GM13977 (cell line): ENCODE results near the gene EZH1.

Source experiments
- DNase-seq: peaks from one replicate; pipeline ENCODE4 v3.0.0; 2012; ENCODE audit warnings: low spot score
- in situ Hi-C: fragments of 300-500 bp; cut with MboI; formaldehyde crosslinking; loops from one replicate; pipeline ENCODE4 v1.12.0; 2022; ENCODE audit warnings: low sequenced_read_pairs, low pct_unique_long_range_greater_than_20kb, mixed read lengths, inconsistent platforms; ENCODE audit not compliant: unreplicated experiment
- TF ChIP-seq, protein P1 (sequence below): IDR thresholded peaks from 2 replicates; pipeline ENCODE4 v1.5.1; 2012; ENCODE audit warnings: mild to moderate bottlenecking, control low read depth; ENCODE audit not compliant: insufficient read depth; ENCODE audit errors: extremely low read depth, missing control alignments

EZH1 gene

DNA sequence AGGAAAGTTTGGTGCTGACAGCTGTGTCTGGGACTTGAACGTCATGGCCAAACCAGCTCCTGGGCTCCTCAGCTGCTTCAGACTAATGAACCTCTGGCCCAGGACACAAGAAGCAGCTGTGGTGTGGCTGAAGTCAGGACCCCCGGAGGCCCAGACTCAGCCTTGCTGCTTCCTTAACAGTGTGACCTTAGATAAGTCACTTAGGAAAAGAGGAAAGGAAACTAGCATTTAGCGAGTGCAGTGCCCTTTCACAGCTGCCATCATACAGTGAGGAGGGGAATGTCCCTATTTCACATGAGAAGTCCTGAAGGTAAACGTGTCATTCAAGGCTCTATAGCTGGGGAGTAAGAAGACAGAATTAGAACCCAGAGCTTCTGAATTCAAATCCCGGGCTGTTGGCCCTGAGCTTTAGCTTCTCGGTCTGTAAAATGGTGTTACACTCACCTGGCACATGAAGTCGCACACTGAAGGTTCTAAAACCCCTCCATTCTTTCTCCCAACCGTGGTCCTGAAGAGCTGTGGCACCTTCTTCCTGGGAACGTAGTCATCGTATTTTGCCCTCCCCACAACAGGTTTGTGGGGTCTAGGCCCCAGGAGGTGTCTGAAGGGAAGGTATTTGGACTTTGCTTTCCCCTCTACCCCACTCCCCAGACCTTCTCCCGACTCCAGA lies 15.3 kb upstream of the EZH1 start:
- peak; percentile 56 for DNase-seq
- in situ Hi-C loops, result loop anchor here (5.0 to 10.0 kb wide), 2 partner anchors 38 to 185 kb away; partner anchors contain the start of gene PSMC3IP
- TF ChIP-seq, protein P1, sequence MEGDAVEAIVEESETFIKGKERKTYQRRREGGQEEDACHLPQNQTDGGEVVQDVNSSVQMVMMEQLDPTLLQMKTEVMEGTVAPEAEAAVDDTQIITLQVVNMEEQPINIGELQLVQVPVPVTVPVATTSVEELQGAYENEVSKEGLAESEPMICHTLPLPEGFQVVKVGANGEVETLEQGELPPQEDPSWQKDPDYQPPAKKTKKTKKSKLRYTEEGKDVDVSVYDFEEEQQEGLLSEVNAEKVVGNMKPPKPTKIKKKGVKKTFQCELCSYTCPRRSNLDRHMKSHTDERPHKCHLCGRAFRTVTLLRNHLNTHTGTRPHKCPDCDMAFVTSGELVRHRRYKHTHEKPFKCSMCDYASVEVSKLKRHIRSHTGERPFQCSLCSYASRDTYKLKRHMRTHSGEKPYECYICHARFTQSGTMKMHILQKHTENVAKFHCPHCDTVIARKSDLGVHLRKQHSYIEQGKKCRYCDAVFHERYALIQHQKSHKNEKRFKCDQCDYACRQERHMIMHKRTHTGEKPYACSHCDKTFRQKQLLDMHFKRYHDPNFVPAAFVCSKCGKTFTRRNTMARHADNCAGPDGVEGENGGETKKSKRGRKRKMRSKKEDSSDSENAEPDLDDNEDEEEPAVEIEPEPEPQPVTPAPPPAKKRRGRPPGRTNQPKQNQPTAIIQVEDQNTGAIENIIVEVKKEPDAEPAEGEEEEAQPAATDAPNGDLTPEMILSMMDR, result no peak

DNA sequence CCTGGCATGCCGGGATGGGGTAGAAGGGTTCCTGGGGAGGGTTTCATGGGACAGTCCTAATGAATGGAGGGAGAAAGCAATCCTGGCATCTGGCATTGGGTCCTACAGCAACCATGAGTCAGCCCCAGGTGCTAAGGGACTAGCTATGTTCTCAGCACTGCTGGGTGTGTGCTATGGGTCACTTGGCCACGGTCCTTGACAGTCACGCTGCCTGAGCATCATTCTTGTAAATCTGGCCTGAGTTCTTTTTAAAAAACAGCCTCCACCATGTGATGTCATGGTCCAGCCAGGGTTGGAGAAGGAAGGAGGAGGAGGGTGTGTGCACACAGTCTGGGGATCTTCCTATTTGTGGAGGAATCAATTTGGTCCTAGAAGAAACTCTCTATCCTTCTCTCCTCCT lies 9.9 kb upstream of the EZH1 start:
- TF ChIP-seq, protein P1, result no peak
- no peak for DNase-seq
- in situ Hi-C loops, result loop anchor here (5.0 kb wide), 1 partner anchor 32 kb away; no protein-coding TSS in a partner anchor

DNA sequence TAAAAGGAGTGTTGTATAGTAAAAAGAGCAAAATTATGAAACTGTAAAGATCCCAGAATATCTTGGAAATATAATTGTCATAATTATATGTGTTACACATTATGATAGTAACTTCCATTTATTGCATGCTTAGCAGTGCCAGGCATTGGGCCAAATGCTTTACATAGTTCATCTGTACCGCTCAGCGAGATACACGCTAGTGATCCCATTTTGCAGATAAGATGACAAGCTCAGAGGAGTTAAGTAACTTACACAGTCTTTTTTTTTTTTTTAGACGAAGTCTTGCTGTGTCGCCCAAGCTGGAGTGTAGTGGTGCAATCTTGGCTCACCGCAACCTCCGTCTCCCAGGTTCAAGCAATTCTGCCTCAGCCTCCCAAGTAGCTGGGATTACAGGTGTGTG lies 6.8 kb upstream of the EZH1 start:
- no peak for DNase-seq
- TF ChIP-seq, protein P1, result no peak
- in situ Hi-C loops, result no loop called here

DNA sequence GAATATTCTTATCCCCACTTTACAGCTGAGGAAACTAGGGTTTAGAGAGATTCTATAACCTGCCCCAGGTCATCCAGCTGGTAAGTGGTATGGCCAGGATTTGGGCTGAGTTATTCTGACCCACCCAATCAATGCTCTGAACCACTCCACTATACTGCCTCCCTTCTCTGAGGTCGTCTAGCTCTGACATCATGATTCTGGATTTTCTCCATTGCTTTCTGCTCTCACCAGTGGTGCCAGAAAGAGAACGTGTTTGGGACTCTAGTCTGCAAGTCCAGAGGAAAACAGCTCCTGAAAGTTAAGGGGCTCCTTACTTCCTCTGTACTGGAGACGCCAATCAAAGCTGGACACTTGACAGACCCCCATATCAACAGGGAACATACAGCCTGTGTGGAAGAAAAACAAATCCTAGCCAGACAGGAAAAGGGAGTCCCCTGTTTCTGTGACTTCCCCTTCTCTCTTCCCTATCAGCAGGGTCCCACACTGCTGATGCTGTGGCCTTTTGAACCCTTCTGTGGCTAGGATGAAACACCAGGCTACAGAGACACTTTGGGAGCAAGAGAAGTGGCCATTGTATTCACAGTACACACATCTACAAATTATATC lies 6.0 kb upstream of the EZH1 start:
- TF ChIP-seq, protein P1, result no peak
- in situ Hi-C loops, result no loop called here
- no peak for DNase-seq

DNA sequence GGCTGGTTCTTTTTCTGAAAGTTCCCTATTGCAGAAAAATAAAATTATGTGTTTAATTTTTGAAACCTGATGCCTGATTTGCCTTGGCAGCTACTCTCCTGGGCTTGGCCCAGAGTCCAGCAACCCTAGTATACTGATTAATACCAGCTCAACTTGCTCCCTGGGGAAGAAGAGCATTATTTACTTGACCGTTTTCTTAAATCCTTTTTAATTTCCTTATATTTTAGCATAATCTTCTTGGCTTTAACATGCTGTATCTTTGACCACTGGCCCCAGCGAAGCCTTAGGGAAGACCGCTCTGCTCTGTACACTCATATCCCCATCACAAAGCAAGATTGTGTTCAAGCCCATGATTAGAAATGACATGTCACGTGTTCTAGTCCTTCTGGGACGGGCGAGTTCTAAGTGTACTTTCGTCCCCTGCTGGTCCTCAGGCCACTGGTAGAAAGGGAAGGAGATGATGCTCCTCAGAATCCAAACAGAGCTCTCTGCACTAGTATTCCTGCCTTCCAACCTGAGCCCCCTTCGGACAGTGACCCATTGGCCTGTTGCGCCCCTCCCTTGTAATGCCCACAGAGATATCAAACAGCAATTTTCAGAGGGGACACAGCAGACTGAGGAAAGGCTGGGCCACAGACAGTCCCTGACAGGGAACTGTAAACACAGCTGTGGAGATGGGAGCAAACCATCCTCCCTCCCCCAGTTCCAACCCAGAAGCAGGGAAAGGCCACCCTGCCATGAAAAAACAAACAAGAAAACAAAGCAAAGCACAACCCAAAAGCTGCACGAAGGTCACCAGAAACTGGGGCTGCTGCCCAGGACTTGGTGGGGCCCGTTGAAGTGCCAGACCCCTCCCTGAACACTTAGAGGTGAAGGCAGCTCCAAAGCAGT lies 4.3 kb upstream of the EZH1 start:
- TF ChIP-seq, protein P1, result no peak
- no peak for DNase-seq
- in situ Hi-C loops, result no loop called here

DNA sequence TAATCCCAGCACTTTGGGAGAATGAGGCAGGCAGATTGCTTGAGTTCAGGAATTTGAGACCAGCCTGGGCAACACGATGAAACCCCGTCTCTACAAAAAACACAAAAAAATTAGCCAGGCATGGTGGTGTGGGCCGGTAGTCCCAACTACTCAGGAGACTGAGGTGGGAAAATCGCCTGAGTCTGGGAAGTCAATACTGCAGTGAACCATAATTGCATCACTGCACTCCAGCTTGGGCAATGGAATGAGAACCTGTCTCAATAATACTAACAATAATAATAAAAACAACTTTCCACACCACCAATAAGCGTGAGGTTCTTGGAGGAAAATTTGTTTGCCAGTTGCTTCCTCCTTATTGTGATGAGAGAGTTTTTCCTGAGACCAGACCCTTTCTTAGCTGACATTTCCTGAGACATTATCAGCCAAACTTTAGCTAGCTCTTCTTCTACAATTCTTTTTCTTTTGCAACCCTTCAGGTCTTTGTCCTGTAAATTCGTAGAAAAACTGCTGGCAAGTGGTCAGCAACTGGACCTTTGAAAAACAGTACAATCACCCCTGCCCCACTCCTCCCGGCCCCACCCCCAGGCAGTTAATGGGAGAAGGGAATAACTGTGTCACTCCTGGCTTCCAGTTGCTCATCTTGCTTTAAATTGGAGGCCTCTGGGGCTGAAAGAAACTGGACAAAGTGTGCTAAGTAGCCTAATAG lies 3.5 kb upstream of the EZH1 start:
- TF ChIP-seq, protein P1, result no peak
- DNase-seq, result no peak
- in situ Hi-C loops, result no loop called here
